Spleen (tissue), 11 donors: Measurements from ENCODE around the gene LRIG1. TPM values are rescaled to one million over a fixed set of nuclear protein-coding genes. Genes with fewer than 3 reads are reported as not detected.

Source experiments
- DNase-seq: peaks from one replicate; pipeline ENCODE4 v3.0.0-alpha.2; 2020
- H3K27ac ChIP-seq, 8 donors: fragments of 200-600 bp; sonication (generic) in 7 of 8; 1 replicate in 4 of 8; 2 replicates in 4 of 8; pipeline versions ENCODE4 v1.5.0 to v1.8.0; 2016 to 2021; ENCODE audit warnings: inconsistent platforms in 4 of 8, mild to moderate bottlenecking in 4 of 8, moderate library complexity in 1 of 8
- H3K27me3 ChIP-seq, 7 donors: fragments of 200-600 bp; sonication (generic) in 6 of 7; replicated peaks in 1 of 7; 1 replicate in 4 of 7; 2 replicates in 3 of 7; pipeline versions ENCODE4 v1.5.0 to v1.8.0; 2016 to 2021; ENCODE audit warnings: inconsistent platforms in 3 of 7, mild to moderate bottlenecking in 1 of 7
- H3K36me3 ChIP-seq, 6 donors: fragments of 200-600 bp; sonication (generic) in 5 of 6; 1 replicate in 4 of 6; 2 replicates in 2 of 6; pipeline versions ENCODE4 v1.5.0 to v1.8.0; 2016 to 2021; ENCODE audit warnings: inconsistent platforms in 2 of 6
- H3K4me1 ChIP-seq, 6 donors: fragments of 200-600 bp; sonication (generic) in 5 of 6; 1 replicate in 3 of 6; 2 replicates in 3 of 6; pipeline versions ENCODE4 v1.5.0 to v1.8.0; 2016 to 2021; ENCODE audit warnings: inconsistent platforms in 3 of 6
- H3K4me3 ChIP-seq, 8 donors: fragments of 200-600 bp; sonication (generic) in 7 of 8; 1 replicate in 4 of 8; 2 replicates in 4 of 8; pipeline versions ENCODE4 v1.5.0 to v1.8.0; 2016 to 2021; ENCODE audit warnings: inconsistent platforms in 4 of 8, mild to moderate bottlenecking in 4 of 8, moderate library complexity in 2 of 8
- H3K9me3 ChIP-seq, 8 donors: fragments of 200-600 bp; sonication (generic) in 7 of 8; 1 replicate in 4 of 8; 2 replicates in 4 of 8; pipeline versions ENCODE4 v1.5.0 to v1.8.0; 2016 to 2021; ENCODE audit warnings: inconsistent platforms in 4 of 8
- POLR2A ChIP-seq, 3 donors: fragments of 450-650 bp; IDR thresholded peaks; one replicate each; pipeline ENCODE4 v1.5.1; 2017; ENCODE audit warnings: antibody characterized with exemption in 3 of 3, mild to moderate bottlenecking in 1 of 3
- POLR2AphosphoS5 ChIP-seq, 3 donors: sonication (generic); formaldehyde crosslinking; IDR thresholded peaks; one replicate each; pipeline ENCODE4 v1.5.1; 2017; ENCODE audit warnings: antibody characterized with exemption in 3 of 3
- WGBS, 5 donors: extraction: QIAGEN DNeasy Blood & Tissue Kit in 3 of 5; methylation state at CpG; one replicate each; pipeline versions ENCODE4 v1.1.5 to v1.1.7; 2013 to 2018; 5-methylcytosine and 5-hydroxymethylcytosine counted together
- intact Hi-C: fragments of 100-400 bp; cut with DNase I; formaldehyde crosslinking; loops from one replicate; pipeline ENCODE4 v1.15.0; 2023; ENCODE audit warnings: low total_unique reads
- polyA plus RNA-seq, 3 donors: library from polyadenylated mRNA; stranded (reverse); fragments of 200-250 nt; gene quantifications; one replicate each; pipeline ENCODE4 v1.2.1, GENCODE V29; 2013
- total RNA-seq, 7 donors: library from RNA; depleted of rRNA in 3 of 7; stranded (reverse); fragments of >200 nt in 3 of 7; fragmentation: NEBNext Ultra II Directional in 4 of 7; extraction: Animal tissue kit (Norgen Biotek cat#: 25700) in 4 of 7; gene quantifications; one replicate each; pipeline versions ENCODE4 v1.1.0 to v1.2.1, GENCODE V29; 2016 to 2021
- TF ChIP-seq, protein P1 (sequence below), 11 experiments: fragments of 200-600 bp in 7 of 11; fragments of 450-650 bp in 4 of 11; sonication (generic) in 4 of 11; IDR thresholded peaks in 8 of 11; conservative IDR thresholded peaks in 3 of 11; 1 replicate in 7 of 11; 2 replicates in 4 of 11; pipeline versions ENCODE4 v1.4.0 to v1.8.0; 2016 to 2021; ENCODE audit warnings: antibody characterized with exemption in 11 of 11, inconsistent platforms in 4 of 11, mild to moderate bottlenecking in 1 of 11
- donor health status: healthy with polysubstance abuse.
- donor health status: DM: no; HTN: no; CAD: no; lungs with moderate emphysema.
- donor health status: DM: no; HTN: no; CAD: no.
- donor health status: Bipolar disorder and iron deficiency.
- donor health status: healthy.
- donor health status: DM: no; HTN: no; CAD: no.
- donor health status: DM: yes; HTN: yes; CAD: no.

Gene LRIG1
- total and polyA plus RNA-seq, 10 donors = 5.9 to 19.7 (median 11.9) TPM

DNA sequence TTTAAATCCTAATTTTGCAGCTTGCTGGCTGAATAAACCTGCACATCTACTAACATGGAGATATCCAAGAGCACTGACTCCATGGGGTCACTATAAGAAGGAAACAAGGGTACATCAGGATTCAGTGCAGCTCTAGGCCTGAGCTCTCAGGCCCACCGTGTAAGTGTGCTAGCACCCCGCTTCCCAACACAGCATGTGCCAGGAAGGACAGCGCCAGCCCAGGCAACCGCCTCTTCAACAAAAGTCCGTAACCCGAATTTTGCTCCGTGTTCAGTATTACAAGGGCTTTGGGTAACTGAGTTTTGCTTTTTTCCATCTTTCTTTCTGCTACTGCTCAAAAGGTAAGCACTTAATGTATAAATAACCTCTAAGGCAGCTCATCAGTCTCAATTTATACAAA, 89.8 kb downstream of the LRIG1 start:
- no peak overlapping the region for H3K27ac ChIP-seq
- peaks cover 0 to 6% (median 0%) of the 10 kb centered on the region in 6 donors for H3K4me1 ChIP-seq
- no peaks in the 10 kb centered on the region for H3K27me3 ChIP-seq
- H3K4me3 ChIP-seq = no peak overlapping the region
- DNase-seq = no peak
- H3K9me3 ChIP-seq = no peaks in the 10 kb centered on the region
- no peak for TF ChIP-seq POLR2A (IDR thresholded peaks at IDR 0.05)
- TF ChIP-seq POLR2AphosphoS5 (IDR thresholded peaks at IDR 0.05) = no peak
- TF ChIP-seq, protein P1, sequence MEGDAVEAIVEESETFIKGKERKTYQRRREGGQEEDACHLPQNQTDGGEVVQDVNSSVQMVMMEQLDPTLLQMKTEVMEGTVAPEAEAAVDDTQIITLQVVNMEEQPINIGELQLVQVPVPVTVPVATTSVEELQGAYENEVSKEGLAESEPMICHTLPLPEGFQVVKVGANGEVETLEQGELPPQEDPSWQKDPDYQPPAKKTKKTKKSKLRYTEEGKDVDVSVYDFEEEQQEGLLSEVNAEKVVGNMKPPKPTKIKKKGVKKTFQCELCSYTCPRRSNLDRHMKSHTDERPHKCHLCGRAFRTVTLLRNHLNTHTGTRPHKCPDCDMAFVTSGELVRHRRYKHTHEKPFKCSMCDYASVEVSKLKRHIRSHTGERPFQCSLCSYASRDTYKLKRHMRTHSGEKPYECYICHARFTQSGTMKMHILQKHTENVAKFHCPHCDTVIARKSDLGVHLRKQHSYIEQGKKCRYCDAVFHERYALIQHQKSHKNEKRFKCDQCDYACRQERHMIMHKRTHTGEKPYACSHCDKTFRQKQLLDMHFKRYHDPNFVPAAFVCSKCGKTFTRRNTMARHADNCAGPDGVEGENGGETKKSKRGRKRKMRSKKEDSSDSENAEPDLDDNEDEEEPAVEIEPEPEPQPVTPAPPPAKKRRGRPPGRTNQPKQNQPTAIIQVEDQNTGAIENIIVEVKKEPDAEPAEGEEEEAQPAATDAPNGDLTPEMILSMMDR (IDR thresholded peaks at IDR 0.05 in 8 of 11, conservative IDR thresholded peaks at IDR 0.05 in 3 of 11) = no peak
- intact Hi-C loops = no loop called here
- WGBS, 5 donors = 93 to 99% (median 96%) methylated on average over 5 to 7 of the region's 7 CpGs
- peaks cover 0 to 82% (median 19%) of the 10 kb centered on the region in 6 donors for H3K36me3 ChIP-seq

DNA sequence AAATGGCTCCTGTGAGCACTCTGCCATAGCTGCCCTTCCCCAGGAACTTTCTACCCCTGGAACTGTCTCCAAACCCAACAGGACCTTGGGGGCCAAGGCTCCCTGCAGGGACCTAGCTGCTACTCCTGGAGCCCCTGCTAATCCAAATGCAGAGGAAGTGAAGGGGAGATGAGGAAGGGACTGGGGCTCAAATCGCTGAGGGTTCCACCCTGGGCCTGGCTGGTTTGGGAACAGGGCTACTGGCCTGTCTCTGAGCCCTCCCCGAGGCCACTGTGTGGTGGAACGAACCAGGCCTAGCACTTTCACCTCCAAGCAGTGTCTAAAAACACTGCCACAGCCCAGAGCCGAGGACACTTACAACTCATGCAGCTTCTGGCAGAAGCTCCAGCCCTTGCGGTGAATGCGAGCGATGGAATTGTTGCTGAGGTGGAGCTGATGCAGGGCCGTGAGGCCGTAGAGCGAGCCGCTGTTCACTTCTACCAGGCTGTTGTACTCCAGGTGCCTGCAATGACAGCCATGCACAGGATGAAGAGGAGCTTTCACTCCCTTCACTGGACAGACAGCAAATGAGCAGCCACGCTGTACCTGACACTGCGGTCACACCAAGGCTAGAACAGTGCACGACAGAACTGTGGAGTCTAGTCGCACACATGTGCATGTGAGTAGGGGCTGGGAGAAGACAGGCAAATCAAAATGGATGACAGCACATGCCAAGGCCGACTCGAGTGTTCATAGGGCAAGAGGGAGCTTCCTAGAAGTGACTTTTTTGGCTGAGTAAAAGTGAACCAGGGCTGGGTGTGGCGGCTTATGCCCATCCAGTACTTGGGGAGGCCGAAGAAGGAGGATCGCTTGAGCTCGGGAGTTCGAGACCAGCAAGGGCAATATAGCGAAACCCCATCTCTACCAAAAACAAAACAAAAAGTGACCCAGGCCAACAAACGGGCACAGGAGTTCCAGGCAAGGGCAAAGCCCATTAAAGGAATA, 90.8 kb downstream of the LRIG1 start:
- Histone ChIP-seq H3K4me3 (no peak overlapping the region), H3K27ac (no peak overlapping the region), H3K4me1 (peaks cover 0 to 6% (median 0%) of the 10 kb centered on the region in 6 donors), H3K9me3 (no peaks in the 10 kb centered on the region), H3K27me3 (no peaks in the 10 kb centered on the region), H3K36me3 (peaks cover 0 to 82% (median 27%) of the 10 kb centered on the region in 6 donors)
- DNase-seq = no peak
- TF ChIP-seq POLR2A (IDR thresholded peaks at IDR 0.05) (no peak), POLR2AphosphoS5 (IDR thresholded peaks at IDR 0.05) (no peak)
- TF ChIP-seq, protein P1 (IDR thresholded peaks at IDR 0.05 in 8 of 11, conservative IDR thresholded peaks at IDR 0.05 in 3 of 11) = no peak
- intact Hi-C loops = loop anchor here (5.0 kb wide), 1 partner anchor 407 kb away; no protein-coding TSS in a partner anchor
- 94 to 97% (median 97%) methylated on average over 24 of the region's 24 CpGs for WGBS, 5 donors

DNA sequence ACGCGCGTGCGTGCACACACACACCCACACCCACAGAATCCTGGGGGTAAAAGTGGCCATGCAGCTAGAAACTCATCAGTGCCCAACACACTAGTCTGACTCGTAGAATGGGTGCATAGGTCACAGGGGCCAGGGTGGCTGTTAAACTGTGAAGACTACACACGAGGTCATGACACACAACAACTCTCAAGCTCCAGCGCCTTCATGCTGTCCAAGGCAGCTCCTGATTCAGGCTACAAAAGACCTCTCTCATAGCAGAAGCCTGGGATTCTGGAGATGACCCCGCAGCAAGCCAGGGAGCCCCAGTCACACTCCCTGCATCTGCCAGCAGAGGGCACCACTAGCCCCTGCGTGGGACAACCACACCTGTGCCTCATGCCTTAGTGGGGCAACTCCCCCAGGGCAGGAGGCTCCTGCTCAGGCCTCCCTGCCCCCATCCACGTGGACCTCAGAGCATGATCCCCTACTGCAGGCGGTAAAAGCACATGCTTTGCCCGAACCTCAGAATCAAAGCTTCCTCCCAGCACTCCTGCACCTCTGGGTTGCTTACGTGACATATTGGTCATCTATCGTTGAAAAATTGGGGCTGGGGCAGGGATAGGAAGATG, 93.1 kb downstream of the LRIG1 start:
- H3K4me1 ChIP-seq = peaks cover 0 to 6% (median 0%) of the 10 kb centered on the region in 6 donors
- peak; percentile 91 for DNase-seq
- TF ChIP-seq POLR2AphosphoS5 (IDR thresholded peaks at IDR 0.05) = no peak
- TF ChIP-seq, protein P1 (IDR thresholded peaks at IDR 0.05 in 8 of 11, conservative IDR thresholded peaks at IDR 0.05 in 3 of 11) = peak; percentile 56 to 93 (median 88)
- H3K4me3 ChIP-seq = no peak overlapping the region
- no peak overlapping the region for H3K27ac ChIP-seq
- intact Hi-C loops = loop anchor here (5.0 kb wide), 1 partner anchor 410 kb away; no protein-coding TSS in a partner anchor
- peaks cover 0 to 82% (median 29%) of the 10 kb centered on the region in 6 donors for H3K36me3 ChIP-seq
- H3K9me3 ChIP-seq = no peaks in the 10 kb centered on the region
- no peaks in the 10 kb centered on the region for H3K27me3 ChIP-seq
- 64 to 74% (median 70%) methylated on average over 12 to 14 of the region's 14 CpGs for WGBS, 5 donors
